Fibroblast of lung (primary cell): ENCODE data around the gene RALA. TPM values are rescaled to one million over a fixed set of nuclear protein-coding genes. Genes with fewer than 3 reads are reported as not detected.
"Not testable (repeated sequence)": the region's sequence is repeated elsewhere in the genome, so short reads cannot be mapped to it uniquely, and the experiment has no call there.

Experiments used
- DNase-seq, 2 donors: peaks; one replicate each; pipeline versions ENCODE4 v3.0.0 to v3.0.0-alpha.2; 2010; ENCODE audit warnings: low read depth in 2 of 2
- H2AFZ ChIP-seq: 2 replicates; pipeline ENCODE4 v1.5.1; 2012; ENCODE audit warnings: low read length, control low read depth, inconsistent platforms
- H3K27ac ChIP-seq: 2 replicates; pipeline ENCODE4 v1.5.1; 2011; ENCODE audit warnings: low read length, control low read depth; ENCODE audit not compliant: insufficient read depth
- H3K27me3 ChIP-seq: 2 replicates; pipeline ENCODE4 v1.5.1; 2011; ENCODE audit warnings: mild to moderate bottlenecking, low read length; ENCODE audit not compliant: control insufficient read depth, insufficient read depth
- H3K36me3 ChIP-seq: 2 replicates; pipeline ENCODE4 v1.5.1; 2011; ENCODE audit warnings: low read length; ENCODE audit not compliant: control insufficient read depth, insufficient read depth
- H3K4me1 ChIP-seq: 2 replicates; pipeline ENCODE4 v1.5.1; 2011; ENCODE audit warnings: low read length; ENCODE audit not compliant: control insufficient read depth, insufficient read depth; ENCODE audit errors: extremely low read depth
- H3K4me2 ChIP-seq: 2 replicates; pipeline ENCODE4 v1.5.1; 2011; ENCODE audit warnings: low read length, control low read depth; ENCODE audit not compliant: insufficient read depth; ENCODE audit errors: extremely low read depth
- H3K4me3 ChIP-seq, 4 experiments: fragments of 200-600 bp in 1 of 4; sonication (generic) in 1 of 4; replicated peaks in 1 of 4; 2 replicates each; pipeline ENCODE4 v1.5.1; 2011 to 2016; ENCODE audit warnings: low read length in 4 of 4, low read depth in 3 of 4, mild to moderate bottlenecking in 3 of 4, control low read depth in 2 of 4, inconsistent platforms in 1 of 4, mixed read lengths in 1 of 4; ENCODE audit not compliant: insufficient read depth in 1 of 4; ENCODE audit errors: control extremely low read depth in 1 of 4
- H3K79me2 ChIP-seq: 2 replicates; pipeline ENCODE4 v1.5.1; 2012; ENCODE audit warnings: mild to moderate bottlenecking, low read length, inconsistent platforms; ENCODE audit not compliant: control insufficient read depth, insufficient read depth
- H3K9ac ChIP-seq: 2 replicates; pipeline ENCODE4 v1.5.1; 2011; ENCODE audit warnings: mild to moderate bottlenecking, low read length, control low read depth; ENCODE audit not compliant: insufficient read depth
- H3K9me3 ChIP-seq: 2 replicates; pipeline ENCODE4 v1.5.1; 2012; ENCODE audit warnings: low read depth, low read length; ENCODE audit not compliant: control insufficient read depth, insufficient read depth
- H4K20me1 ChIP-seq: 2 replicates; pipeline ENCODE4 v1.5.1; 2011; ENCODE audit warnings: low read length; ENCODE audit not compliant: control insufficient read depth, insufficient read depth; ENCODE audit errors: extremely low read depth
- CTCF ChIP-seq, 2 donors: IDR thresholded peaks in 1 of 2; conservative IDR thresholded peaks in 1 of 2; 1 replicate in 1 of 2; 2 replicates in 1 of 2; pipeline ENCODE4 v1.5.1; 2011 to 2012; ENCODE audit warnings: low read length in 2 of 2, control low read depth in 1 of 2, inconsistent platforms in 1 of 2, low read depth in 1 of 2, mild to moderate bottlenecking in 1 of 2
- EZH2 ChIP-seq: IDR thresholded peaks from 2 replicates; pipeline ENCODE4 v1.5.1; 2012; ENCODE audit warnings: low read length, control low read depth, mild to moderate bottlenecking; ENCODE audit errors: missing control alignments
- polyA plus RNA-seq, 2 donors: library from polyadenylated mRNA; depleted of rRNA in 1 of 2; stranded (reverse) in 1 of 2; unstranded in 1 of 2; fragments of >200 nt; gene quantifications; 2 replicates each; pipeline ENCODE4 v1.2.1, GENCODE V29; 2011 to 2012; ENCODE audit warnings: missing spikeins in 1 of 2
- total RNA-seq: library from RNA; depleted of rRNA; stranded (reverse); fragments of >200 nt; gene quantifications from 2 replicates; pipeline ENCODE4 v1.2.1, GENCODE V29; 2014

The RALA gene
- total and polyA plus RNA-seq, 2 donors (not counting 1 experiment from before 2014, with no cell fraction given), result 46.1 to 50.9 TPM

- Histone ChIP-seq H3K9me3 (no peaks in the 10 kb centered on the region), H3K27ac (no peak overlapping the region), H3K4me3 (no peak overlapping the region), H3K36me3 (no peaks in the 10 kb centered on the region), H3K4me1 (no peaks in the 10 kb centered on the region), H2AFZ (no peak overlapping the region), H3K79me2 (peaks cover 34% of the 10 kb centered on the region), H3K4me2 (no peak overlapping the region), H3K9ac (no peak overlapping the region), H4K20me1 (no peaks in the 10 kb centered on the region), H3K27me3 (no peaks in the 10 kb centered on the region)
- peak in 1 of 2 donors; percentile 36 for DNase-seq
- no peak for TF ChIP-seq EZH2
- TF ChIP-seq CTCF (conservative IDR thresholded peaks at IDR 0.05 in 1 of 2, IDR thresholded peaks at IDR 0.05 in 1 of 2; ENCODE audit: low read depth in 1 of 2, low read length in 2 of 2), result no peak
These were observed 51.0 kb downstream of the RALA start for GRCh38 chr7:39674406-39674805.

- Histone ChIP-seq H3K4me1 (peaks cover 1% of the 10 kb centered on the region), H4K20me1 (no peaks in the 10 kb centered on the region)
- TF ChIP-seq EZH2 (no peak), CTCF (conservative IDR thresholded peaks at IDR 0.05 in 1 of 2, IDR thresholded peaks at IDR 0.05 in 1 of 2; ENCODE audit: low read depth in 1 of 2, low read length in 2 of 2) (no peak)
These were observed 53.0 kb downstream of the RALA start for GRCh38 chr7:39676346-39676745.

GRCh38 chr7:39678930-39679709 lies 55.7 kb downstream of the RALA start:
- Histone ChIP-seq H3K4me3 (no peak overlapping the region), H3K27ac (no peak overlapping the region), H3K9me3 (no peaks in the 10 kb centered on the region), H3K4me1 (peaks cover 9% of the 10 kb centered on the region), H4K20me1 (peaks cover 5% of the 10 kb centered on the region), H3K36me3 (no peaks in the 10 kb centered on the region), H2AFZ (no peak overlapping the region), H3K9ac (no peak overlapping the region), H3K4me2 (peak overlapping the region; percentile 55), H3K27me3 (no peaks in the 10 kb centered on the region), H3K79me2 (peaks cover 59% of the 10 kb centered on the region)
- TF ChIP-seq CTCF (conservative IDR thresholded peaks at IDR 0.05 in 1 of 2, IDR thresholded peaks at IDR 0.05 in 1 of 2; ENCODE audit: low read depth in 1 of 2, low read length in 2 of 2) (no peak), EZH2 (no peak)
- peak in 1 of 2 donors; percentile 33 for DNase-seq

More at GRCh38 chr7:39676346-39676745, 53.0 kb downstream of the RALA start:
- no peak overlapping the region for H3K9ac ChIP-seq
- H3K9me3 ChIP-seq, result no peaks in the 10 kb centered on the region
- no peak overlapping the region for H2AFZ ChIP-seq
- no peaks in the 10 kb centered on the region for H3K27me3 ChIP-seq
- peaks cover 50% of the 10 kb centered on the region for H3K79me2 ChIP-seq
- H3K4me2 ChIP-seq, result no peak overlapping the region
- no peak for DNase-seq
- no peak overlapping the region for H3K4me3 ChIP-seq
- H3K27ac ChIP-seq, result no peak overlapping the region
- no peaks in the 10 kb centered on the region for H3K36me3 ChIP-seq

- not testable (repeated sequence) for H4K20me1 ChIP-seq
- H3K79me2 ChIP-seq, result peaks cover 62% of the 10 kb centered on the region
These were observed 56.5 kb downstream of the RALA start for GRCh38 chr7:39679874-39680273.

More at GRCh38 chr7:39679874-39680273, 56.5 kb downstream of the RALA start:
- H3K4me2 ChIP-seq, H2AFZ ChIP-seq, H3K9ac ChIP-seq, H3K27me3 ChIP-seq, H3K36me3 ChIP-seq, H3K4me1 ChIP-seq, H3K4me3 ChIP-seq, H3K27ac ChIP-seq, DNase-seq, H3K9me3 ChIP-seq: not testable (repeated sequence)
